HG03039 (cell line): ENCODE data around the gene TWIST1.

Experiments
- ATAC-seq: cut with Tn5 transposase; IDR thresholded peaks from one replicate; pipeline ENCODE4 v1.9.1; 2021; ENCODE audit warnings: mild to moderate bottlenecking, moderate library complexity; ENCODE audit not compliant: unreplicated experiment

The TWIST1 gene

DNA sequence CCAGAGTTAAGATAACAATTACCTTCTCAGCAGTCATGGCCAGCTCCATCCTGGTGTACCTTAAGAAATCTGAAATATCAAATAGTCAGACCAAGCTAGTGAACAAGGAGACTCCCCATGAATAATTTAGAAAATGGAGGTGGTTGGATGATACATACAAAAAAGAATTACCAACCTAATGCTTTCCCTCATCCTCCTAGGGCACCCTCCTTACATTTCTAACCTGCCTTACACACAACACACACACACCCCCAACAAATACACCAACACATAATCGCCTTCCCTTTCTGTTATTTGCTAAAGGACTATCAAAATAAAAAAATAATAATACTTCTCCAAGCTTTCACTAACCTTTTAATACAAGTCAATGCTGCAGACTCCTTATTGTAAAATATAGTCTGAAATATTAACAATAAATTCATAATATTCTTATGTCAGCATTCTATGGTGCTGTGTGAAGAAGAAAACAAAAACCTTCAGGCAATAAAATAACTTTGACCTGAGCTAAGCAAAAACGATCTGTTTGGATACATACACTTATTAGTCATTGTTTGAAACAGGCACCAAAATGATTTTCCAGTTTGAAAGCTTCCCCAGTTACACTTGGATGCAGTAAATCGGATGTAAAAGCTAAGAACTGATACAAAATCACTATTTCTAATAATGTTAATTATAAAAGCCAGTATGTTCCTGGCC, 3.4 kb downstream of the TWIST1 start:
- ATAC-seq, result no peak

DNA sequence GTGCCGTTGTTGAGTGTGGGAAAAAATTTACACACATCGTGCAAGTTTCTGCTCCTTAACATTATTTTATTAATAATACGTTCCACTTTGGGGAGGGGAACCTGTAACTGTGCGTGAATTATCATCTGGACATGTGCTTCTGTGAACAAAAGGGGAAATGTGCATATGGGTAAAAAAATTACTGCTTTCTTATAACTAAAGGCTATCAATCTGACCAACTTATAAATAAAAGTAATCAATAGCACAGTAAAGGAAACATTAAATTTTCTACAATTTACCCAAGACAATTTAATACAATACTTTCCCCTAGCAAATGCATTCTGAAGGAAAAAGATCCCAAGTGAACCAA, 4.5 kb downstream of the TWIST1 start:
- ATAC-seq, result no peak

DNA sequence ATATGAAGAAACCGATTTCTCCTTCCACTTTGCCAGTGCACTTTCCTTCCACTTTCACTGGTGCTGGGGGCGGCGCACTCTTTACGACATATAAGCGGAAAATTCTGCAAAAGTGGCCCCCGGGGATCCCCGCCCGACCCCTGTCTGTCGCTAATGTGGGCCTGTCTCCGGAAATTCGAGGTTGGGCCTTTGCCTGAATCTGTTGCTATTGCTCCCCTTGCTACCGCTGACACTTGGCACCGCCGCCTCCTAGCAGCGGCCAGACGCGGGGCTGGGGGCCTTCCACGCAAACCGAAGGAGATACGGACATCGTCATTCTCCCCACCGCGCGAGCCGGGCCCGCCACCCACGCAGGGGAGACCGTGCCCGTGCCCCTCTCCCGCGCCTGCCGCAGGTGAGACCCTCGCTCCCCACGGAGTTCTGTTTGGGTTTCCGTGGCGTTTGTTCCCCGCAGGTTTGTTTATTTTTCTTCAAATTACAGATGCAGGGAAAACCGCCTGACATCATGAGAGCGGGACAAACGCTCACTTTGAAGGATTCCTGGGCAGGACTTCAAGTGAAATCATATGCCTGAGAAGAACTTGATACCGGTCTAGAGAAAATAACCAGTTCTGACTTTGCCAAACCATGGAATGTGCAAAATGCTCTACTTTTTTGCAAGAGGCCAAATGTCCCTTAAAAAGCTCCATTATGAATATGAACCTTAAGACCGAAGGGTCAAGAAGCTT, 5.0 kb downstream of the TWIST1 start:
- no peak for ATAC-seq

DNA sequence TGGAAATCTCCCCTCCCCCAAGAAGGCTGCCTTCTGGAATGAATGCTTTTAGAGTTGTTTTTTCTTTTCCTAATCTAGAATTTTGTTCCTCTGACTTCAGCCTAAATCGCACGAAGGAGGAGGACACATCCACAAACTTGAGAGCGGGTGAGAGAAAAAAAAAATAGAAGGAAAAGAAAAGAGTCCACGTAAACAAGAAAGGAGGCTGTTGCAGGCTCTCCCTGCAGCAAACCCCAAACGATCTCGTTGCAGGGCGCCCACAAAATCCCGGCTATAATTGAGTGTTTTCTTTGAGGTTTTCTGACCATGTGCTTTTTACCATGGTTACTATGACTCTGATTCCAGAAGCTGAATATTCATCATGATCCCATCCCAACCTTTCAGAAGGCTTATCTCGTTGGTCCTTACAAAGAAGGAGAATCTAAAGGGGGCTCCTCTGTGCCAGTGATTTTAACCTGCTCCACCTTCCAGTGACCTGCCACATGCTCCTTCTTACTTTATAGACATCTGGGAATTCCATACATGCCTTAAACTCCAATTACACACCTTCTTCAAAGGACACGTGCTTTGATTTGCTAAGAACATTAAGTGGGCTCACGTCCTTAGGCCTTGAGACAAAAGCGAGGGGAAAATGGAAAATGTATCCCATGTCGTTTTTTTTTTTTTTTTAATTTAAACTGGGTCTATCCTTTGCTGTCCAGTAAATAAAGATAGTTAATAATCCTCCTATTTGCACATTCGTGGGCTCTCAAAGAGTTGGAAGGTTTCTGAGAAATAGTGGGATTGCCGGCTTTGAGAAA, 5.8 kb downstream of the TWIST1 start:
- no peak for ATAC-seq

DNA sequence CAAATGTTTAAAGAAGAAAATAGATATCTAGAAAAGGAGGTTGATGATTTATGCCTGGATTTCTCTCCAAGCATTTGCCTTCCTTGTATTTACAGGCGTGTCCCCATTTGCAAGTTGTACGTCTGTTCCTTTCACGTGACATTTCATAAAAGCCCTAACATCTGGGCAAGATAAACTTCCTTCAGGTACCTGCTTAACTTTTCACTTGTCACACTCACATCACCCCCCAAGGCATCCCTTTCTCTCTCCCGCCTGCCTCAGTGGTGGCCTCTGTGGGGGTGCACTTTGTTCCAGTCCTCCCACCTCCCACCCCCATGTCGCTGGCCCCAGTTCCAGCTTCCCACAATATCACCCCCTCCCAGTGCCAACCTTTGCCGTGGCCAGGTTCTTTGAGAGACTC, 6.7 kb downstream of the TWIST1 start:
- ATAC-seq, result no peak

DNA sequence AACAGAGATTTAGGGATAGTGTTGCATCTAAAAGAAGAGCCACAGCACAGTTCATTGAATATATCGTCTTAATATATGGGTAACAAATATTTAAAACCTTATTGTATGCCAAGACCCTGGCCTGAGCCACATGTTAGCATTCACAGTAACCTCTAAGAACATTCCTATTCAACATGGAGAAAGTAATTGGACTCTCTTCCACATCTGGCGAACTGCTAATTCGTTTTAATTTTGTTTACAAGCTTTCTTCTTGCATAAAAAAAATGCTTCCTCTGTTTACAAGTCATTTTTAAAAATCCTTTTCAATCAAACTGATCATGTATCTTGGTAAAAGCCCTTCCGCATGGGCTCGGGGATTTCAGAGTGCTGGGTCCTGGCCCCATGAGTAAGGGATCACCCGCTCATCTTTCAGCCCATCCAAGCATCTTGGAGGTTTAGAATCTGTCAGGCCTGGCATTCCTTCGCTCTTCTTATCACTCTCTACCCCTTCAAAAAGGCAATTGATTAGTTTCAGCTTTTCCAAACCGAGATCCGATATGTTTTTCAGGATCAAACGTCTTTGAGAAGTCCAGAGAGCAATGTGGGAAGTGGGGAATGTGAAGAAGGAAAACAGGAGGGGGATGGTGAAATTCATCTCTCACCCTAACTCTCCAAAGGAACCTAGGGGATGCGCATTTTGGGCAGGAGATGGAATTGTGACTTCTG, 7.3 kb downstream of the TWIST1 start:
- ATAC-seq, result no peak

DNA sequence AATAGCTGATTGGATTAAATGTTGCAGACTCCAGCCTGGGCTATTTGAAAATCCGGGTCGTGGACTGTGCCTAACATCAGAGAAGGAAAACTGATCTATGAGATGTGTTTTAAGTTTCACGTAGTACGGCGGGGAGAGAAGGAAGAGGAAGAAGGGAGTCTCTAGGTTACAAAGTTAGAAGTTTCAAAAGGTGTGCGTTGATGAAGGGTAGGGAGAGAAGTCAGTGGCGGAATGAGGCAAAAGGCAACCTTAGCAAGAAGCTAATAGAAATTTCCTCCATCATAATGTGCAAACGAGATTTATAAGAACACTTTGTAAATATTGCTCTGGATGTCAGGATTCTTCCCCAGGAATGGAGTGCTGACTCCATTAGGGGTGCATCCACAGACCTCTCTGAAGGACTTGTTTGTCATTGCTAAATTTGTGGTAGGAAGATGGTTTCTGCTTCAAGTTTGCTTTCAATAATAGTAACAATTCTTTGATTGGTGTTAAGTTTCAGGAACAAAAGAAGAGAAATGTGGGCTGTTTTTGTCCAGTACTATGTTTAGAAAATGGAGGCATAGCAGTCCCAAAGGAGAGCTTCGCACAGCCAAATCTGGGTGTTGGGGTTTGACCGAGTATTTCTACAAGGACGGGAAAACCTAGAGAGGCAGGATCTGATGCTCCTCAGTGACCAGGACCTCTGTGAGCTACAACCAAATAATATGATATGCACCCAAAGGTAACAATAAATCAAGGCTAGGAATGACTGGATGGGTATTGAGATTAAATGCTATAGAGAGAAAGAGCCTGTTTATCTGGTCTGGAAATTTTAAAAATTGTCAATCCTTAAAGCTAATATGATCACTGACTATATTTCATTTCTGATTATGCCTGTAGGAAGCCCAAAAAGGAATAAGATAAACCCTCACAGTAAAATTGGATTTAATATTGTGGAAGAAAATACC, 8.2 kb downstream of the TWIST1 start:
- no peak for ATAC-seq

DNA sequence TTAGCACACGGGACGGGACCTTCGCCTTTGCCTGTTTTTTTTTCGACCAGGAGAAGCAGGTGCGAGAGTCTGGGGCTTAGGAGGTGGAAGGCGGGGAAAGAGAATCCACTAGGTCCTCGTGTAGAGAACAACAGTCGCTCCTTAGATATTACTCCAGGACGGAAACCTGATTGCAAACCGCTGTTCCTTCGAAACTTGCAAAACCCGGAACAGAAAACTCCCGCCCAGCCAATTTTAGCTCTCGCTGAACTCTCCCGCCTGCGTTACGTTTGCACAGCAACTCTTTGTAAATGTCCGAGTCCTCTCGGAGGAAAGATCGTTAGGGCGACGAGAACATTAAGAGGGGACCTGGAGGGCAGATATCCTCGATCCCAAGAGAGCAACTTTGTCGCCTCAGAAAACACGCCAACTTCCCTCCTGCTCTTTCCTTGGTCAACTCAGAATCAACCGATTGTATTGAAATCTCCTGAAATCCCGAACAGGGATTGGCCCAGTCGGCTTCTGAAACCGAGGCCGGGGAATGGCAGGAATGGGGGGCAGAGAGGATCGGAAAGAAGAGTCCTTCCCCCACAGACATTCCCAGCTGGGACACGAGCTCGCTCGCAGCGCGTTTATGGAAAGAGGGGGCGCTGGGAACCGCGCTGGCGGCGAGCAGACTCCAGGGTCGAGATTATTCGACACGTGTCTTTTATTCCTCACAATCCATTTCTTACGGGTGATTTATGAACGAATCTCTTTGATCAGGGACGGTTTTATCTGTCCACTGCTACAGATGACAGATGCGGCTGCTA, 9.9 kb downstream of the TWIST1 start:
- no peak for ATAC-seq

DNA sequence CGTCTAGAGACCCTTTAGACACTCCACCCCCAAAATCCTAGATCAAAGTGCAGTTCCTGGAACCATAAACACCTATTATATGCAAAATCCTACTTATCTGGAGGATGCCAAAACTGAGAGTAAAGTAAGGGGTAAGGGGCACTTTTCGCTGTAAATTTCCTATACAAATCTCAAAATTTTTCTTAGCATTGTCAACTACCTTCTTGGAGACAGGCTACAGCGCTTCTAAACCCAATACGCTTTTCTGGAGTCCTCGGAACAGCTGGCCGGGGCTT, 10.4 kb downstream of the TWIST1 start:
- no peak for ATAC-seq

DNA sequence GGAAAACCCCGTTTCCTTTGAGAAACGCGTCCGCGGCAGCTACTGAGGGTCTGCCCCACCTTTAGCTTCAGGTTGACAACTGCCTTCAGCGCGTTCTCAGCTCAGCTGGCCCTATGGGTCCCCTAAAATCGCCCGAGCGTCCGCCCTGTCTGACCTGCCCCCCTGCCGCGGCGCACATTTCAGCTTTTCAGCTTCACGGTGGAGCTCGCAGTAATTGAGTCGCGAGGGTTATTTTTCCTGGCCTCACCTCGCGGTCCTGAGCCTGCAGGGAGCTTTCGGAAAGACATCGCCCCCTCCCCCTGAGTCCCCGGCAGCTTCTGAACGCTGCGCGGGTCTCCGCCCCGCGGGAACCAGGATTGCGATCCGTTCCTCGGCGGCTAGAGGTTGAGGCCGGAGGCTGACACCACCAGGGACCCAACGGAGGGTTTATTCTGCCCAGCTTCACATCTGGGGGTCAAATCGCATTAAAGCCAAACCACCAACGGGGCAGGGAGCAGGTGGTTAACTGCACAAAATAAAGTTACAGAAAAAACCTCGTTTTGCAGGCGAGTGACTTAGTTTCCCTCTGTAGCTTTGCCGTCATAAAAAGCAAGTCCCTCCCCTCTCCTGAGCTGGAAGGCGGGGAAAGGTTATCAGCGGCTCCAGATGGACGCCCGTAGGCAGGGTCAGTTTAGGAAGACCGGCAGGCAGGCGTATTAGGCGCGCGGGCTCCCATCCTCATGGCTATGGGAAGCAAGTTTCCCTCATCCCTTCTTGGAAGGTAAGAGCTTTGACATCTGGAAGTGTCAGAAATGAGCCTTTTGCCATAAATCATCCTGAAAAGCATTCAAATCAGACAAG, 11.0 kb downstream of the TWIST1 start:
- ATAC-seq, result no peak

DNA sequence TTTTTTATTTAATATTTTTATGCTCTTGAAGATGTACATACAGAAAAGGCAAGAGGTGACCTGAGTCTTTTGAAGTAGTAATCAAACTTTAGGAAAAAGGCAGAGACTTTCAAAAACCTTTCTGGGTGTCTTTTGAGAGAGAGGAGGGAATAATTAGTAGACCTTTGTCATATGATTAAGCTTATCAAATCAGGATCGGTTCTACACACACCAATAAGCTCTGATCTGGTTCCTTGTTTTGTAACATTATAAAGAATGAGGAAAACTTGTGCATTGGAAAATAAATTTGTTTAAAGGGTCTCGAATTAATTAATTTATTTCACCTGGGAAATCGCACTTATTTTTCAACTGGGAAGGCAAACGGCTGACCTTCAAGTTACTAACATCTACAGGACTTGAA, 11.9 kb downstream of the TWIST1 start:
- no peak for ATAC-seq

DNA sequence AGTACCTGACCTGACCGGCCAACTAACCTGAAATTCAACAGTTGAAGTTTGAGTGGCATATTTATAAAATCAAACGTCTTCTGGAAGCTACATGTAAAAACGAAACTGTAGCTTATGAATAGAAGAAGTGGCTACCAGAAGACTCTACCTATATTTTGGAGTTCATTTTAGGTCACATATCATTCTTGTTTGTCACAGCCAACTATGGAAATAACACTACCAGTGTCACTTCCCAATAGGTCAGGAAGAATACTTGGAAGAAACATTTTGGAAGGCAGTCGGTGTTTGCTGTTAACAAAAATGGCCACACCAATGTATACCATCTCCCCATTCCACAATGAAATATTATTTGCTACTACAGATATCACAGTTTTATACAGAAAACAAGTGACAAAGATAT, 12.6 kb downstream of the TWIST1 start:
- no peak for ATAC-seq

DNA sequence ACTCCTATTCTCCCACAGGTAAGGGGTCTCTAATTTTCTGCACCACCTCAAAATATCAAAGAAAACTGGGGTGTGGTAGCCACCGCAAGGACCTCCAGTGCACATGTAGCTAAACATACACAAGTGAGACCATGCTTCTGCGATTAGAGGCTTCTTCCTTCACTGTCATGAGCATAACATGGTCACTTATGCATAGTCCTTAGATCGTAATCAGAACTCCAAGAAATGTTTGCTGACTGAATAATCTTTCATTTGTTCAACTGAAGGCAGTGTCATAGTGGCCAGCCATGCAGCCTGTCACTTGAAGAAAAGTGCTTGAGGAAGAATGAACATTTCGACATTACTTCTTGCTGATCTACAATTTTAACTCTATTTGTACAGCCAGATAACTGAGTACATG, 14.6 kb downstream of the TWIST1 start:
- ATAC-seq, result no peak

DNA sequence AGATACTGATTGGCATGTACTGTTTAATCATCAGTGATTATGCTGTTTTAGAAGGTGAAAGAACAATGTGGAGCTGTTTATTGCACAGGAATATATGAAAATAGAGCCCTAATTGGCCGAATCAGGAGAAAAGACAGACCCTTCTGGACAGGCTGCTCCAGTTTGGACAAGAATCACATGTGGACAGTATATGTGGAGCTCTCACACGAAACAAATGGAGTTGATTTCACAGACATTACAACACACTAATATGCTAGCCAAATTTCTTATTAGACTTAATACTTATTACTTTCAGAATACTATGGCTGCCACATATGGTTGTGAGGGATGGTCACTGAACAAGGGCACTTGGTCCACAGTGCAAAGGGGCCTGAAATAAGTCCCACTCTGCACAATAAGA, 15.5 kb downstream of the TWIST1 start:
- no peak for ATAC-seq

DNA sequence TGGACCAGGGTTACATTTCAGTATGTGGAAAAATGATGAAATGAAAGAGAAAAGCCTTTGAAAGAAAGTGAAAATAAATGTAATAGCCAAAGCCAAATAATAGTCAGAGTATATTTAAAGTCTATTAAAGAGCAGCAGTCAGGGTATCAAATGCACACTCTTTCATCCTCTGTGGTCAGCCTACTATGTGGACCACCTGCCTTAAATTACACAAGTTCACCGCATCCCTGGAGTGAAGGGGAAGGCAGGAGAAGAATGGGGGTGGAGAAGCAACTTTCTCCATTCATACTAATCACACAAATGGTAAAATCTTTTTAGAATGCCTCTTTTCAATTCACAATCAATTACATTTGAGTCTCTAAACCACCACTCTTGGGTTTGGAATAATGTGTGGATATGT, 16.0 kb downstream of the TWIST1 start:
- ATAC-seq, result no peak

DNA sequence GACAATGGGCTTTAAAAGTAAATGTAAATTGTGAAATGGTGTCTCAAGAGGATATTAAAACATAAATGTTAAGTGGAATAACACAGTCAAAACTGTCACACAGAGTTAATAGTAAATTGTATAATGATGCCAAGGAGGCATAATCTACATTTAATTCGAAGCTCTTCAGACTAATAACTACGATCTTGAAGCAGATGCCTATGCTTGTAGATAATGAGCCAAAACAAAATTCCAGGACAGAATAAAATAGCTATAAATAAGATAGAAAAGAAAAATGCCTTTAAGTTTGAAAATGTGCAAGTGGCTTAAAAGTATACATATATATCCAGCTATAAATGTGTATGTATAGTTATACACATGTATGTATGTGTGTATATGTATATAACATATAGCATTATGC, 17.5 kb downstream of the TWIST1 start:
- no peak for ATAC-seq

DNA sequence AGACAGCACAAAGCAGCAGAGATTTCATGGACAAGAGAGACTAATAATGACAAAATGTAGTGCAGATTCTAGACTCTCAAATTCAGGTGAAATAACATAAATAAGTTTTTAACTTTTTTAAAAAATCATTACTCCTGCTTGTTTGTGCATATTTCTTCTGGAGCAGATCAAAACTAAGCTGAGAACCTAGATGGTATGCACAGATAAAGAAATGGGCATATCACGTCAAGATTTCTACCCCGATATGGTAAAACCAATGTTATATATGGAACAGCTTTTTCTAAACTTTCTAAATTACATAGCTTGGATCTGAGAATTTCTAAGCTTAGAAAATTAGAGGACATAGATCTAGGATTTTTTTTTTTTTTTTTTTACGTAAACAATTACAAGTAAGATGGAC, 18.2 kb downstream of the TWIST1 start:
- ATAC-seq, result no peak

DNA sequence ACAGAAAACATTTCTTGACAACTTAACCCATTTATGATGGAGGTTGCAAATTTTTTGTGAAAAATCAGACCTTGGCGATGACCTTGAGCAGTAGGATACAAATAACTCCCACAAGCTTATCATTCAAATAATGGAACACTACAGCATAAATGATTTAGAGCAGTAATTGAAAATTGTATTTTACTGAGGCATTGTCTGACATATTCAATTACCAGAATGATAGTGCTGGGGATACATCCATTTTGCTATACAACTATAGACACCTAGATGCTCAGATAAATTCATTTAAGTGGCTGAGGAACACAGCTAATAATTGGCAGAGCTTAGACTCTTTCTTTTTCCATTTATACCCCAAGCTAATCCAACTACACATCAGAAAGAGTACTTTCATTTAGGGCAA, 18.9 kb downstream of the TWIST1 start:
- ATAC-seq, result no peak
